Left cardiac atrium (tissue), 4 donors: ENCODE results near the gene EPB41L2. TPM values are rescaled to one million over a fixed set of nuclear protein-coding genes. Genes with fewer than 3 reads are reported as not detected.

Experiments
- ATAC-seq, 2 donors: fragments of 200-7000 bp; cut with Tn5 transposase; one replicate each; pipeline ENCODE4 v1.9.1; 2020; ENCODE audit warnings: mild to moderate bottlenecking in 2 of 2, moderate library complexity in 2 of 2
- DNase-seq: peaks from one replicate; pipeline ENCODE4 v3.0.0-alpha.2; 2020
- intact Hi-C, 2 donors: fragments of 100-400 bp; cut with DNase I; formaldehyde crosslinking; loops; one replicate each; pipeline versions ENCODE4 v1.14.1 to v1.15.1; 2022 to 2023
- total RNA-seq, 2 donors: library from RNA; stranded (reverse); fragmentation: NEBNext Ultra II Directional; extraction: Animal tissue kit (Norgen Biotek cat#: 25700); gene quantifications; one replicate each; pipeline ENCODE4 v1.2.1, GENCODE V29; 2021
- donor health status: DM: no; HTN: yes; CAD: no.
- donor health status: DM: no; HTN: yes; CAD: no; lungs with severe emphysema.
- donor health status: DM: yes; HTN: yes; CAD: no.
- donor health status: Dilated cardiomyopathy.

Gene EPB41L2
- total RNA-seq, 2 donors from 2014 or later, result 83.3 to 130 TPM

DNA sequence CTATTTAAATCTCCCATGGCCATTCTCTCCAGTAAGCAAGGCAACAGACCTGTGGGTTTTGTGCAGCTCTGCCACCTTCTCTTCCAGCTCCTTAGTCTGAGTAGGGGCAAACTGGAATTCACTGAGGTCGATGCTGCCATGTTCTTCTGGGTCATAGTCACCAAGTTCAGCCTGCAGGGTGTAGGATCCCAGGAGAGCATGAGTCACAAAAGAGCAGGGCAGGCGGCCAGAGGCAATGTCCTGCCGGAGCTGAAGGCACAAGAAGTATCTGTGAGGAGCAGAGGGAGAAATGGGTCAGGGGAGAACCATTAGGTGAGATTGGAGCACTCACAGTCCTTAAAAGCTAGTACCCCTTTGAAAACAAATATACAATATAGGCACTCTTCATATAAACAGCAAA lies 162.1 kb downstream of the EPB41L2 start:
- peak in 1 of 2 donors; percentile 60 for ATAC-seq
- intact Hi-C loops, result no loop called here
- peak; percentile 51 for DNase-seq

DNA sequence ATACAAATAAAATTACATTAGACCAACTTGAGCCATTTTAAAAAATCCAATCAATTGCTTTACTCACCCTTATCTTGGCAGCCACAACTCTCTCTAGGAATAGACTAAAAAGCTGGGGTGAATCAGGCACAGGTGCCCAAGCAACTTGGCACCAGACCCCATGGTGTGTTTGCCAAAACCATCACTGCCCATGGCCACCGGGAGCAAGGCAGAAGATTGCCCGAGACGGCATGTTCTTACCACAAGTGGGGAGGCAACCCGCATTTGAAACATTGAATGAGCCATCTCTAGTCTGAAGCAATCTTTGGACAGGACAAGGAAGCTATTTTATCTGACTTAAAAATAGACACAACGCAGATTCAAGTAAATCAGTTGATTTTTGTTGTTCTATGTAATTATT lies 166.8 kb downstream of the EPB41L2 start:
- no peak for DNase-seq
- ATAC-seq, result no peak
- intact Hi-C loops, result no loop called here

GRCh38 chr6:130895516-130895915 lies 167.5 kb downstream of the EPB41L2 start:
- intact Hi-C loops, result no loop called here
- no peak for DNase-seq
- no peak for ATAC-seq

DNA sequence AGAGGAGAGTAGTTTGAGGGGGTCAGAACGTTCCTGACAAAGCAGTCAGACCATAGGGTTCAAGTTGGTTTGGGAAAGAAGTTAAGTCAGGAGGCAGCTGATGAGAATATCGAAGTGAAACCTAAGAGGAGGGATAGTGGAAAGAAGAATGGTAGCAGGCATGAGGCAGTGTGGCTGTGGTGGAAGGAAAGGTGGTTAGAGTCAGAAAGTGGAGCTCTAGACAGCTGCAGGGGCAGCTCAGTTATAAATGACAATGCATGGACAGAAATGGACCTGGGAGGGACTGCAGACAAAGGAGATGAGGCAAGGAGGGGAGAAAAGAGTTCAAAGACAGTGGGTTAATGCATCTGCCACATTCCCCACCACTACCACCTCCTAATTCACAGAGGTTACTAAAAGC lies 169.3 kb downstream of the EPB41L2 start:
- ATAC-seq, result no peak
- intact Hi-C loops, result no loop called here
- no peak for DNase-seq

GRCh38 chr6:130893277-130893676 lies 169.8 kb downstream of the EPB41L2 start:
- DNase-seq (no peak), ATAC-seq (peak; percentile 50 to 63)
- intact Hi-C loops, result no loop called here

DNA sequence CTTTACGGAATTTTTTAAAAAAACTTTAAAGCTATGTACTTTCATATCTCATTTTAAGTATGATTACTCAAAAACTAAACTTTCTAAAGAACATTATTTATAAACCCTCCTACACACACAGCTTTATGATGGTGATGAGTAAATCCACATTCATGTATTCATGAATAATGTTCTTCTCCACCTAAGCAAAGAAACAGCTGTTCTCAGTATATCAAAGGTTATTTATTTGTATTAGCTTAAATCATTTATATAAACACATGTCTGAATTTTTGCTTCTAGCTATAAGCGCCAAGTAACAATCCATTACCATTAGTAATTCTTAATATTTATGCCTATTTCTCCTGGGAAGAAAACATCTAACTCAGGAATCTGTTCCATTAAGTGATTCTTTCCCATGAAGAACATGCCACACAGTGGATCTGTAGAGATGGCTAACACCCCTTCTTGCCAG lies 172.5 kb downstream of the EPB41L2 start:
- ATAC-seq (no peak), DNase-seq (no peak)
- intact Hi-C loops, result no loop called here

DNA sequence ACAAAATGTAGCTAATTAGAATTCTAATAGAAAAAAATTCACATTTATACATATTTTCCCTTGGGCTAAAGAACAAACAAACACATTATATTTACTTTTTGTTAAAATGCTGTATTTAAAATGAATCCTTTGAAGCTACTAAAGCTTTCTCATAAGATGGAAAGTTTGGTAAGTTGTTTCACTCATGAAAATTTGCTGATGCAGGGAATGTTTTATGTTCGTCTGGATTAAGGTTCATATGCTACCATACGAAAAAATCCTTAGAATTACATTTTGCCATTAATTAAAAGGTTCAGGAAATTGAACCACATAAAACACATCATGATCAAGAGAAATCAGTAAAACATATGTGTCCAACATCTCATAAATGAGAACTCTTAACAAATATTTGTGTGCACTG lies 173.6 kb downstream of the EPB41L2 start:
- intact Hi-C loops, result loop anchor here (5.0 kb wide), 2 partner anchors 173 to 228 kb away; partner anchors contain the start of gene EPB41L2 (in 1 of the 2)
- DNase-seq (no peak), ATAC-seq (no peak)

DNA sequence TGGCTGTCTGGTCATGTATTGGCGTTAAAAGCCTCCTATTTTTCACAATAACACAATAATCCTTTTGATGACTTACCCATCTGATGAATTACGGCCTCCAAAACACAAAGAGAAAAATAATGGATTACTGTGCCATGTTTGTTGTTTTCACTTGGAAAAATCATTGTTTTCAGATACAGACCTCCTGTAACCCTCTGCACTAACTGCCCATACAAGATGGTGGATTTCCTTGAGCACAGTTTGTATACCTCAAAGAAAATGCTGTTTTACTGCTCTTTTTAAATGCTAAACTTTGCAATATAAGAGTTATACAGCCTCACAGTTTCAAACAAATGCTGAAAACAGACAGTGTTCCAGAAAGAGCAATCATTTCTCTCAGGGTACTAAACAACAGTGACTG lies 174.8 kb downstream of the EPB41L2 start:
- intact Hi-C loops, result loop anchor here (5.0 kb wide), 2 partner anchors 174 to 229 kb away; partner anchors contain the start of gene EPB41L2 (in 1 of the 2)
- no peak for DNase-seq
- ATAC-seq, result no peak

- ATAC-seq (no peak), DNase-seq (no peak)
- intact Hi-C loops, result loop anchor here (2.0 to 5.0 kb wide), 3 partner anchors 175 to 230 kb away; partner anchors contain the start of gene EPB41L2 (in 1 of the 2)
These were observed 176.1 kb downstream of the EPB41L2 start for GRCh38 chr6:130886966-130887365.

DNA sequence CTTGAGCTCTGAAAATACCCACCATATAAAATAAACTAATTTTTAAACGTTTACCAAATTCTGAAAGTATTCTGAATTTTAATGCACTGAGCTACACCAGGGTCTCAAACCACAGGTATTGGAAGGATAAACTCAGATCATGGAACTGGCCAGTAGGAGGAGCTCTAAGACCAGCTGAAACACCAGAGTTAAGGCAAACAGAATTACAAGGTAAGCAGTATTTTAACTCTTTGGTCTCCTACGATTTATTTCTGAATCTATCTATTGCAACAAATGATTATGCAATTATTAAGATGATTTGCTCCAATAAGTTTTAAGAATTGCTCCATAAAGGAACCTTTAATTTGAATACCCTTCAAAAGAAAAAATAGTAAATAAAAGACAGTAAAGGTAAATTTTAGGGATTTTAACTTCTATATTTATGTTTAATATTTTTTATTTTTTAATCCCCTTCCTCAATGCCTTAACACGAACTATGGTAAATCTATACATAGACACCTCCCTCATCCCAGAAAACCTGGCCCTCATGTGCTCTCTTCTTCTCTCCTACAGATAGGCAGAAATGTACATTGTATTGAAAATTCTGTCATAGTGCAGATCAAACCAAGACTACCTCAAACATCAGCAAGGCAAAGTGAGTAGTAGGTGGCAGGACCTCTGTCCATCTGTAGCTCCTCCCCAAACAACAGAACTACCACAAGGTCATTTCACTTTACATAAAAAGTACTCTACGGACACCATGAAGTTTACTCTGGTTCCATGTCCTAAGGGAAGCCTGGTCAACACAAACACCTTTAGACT lies 177.5 kb downstream of the EPB41L2 start:
- intact Hi-C loops, result loop anchor here (1.0 to 5.0 kb wide), 4 partner anchors 177 to 649 kb away; partner anchors contain the start of gene EPB41L2 (in 1 of the 2)
- ATAC-seq (peak; percentile 87 to 90), DNase-seq (peak; percentile 51)

DNA sequence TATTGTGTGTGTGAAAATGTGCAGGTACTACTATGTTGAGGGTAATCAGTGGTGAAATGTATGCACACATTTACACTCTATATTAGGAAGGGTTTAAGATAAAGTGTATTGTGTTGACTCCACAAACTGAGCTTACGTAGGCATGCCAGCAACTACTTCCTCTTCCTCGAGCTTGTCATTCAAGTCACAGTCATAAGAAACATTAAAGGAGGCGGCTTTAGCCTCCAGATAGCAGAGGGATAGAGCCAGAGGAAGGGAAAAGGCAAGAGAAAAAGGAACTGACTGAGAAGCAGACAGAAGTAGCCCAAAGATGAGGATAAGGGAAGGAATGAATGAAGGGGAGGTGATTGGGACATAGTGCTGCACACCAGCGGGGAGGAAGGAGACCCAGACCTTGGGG lies 180.7 kb downstream of the EPB41L2 start:
- ATAC-seq, result peak in 1 of 2 donors; percentile 61
- intact Hi-C loops, result no loop called here

GRCh38 chr6:130879826-130880225 lies 183.2 kb downstream of the EPB41L2 start:
- ATAC-seq (no peak), DNase-seq (no peak)
- intact Hi-C loops, result no loop called here

More for the DNA sequence above, 180.7 kb downstream of the EPB41L2 start:
- no peak for DNase-seq

GRCh38 chr6:130873746-130874145 lies 189.3 kb downstream of the EPB41L2 start:
- ATAC-seq (no peak), DNase-seq (no peak)
- intact Hi-C loops, result loop anchor here in 1 of 2 donors (5.0 kb wide), 1 partner anchor 551 kb away; no protein-coding TSS in a partner anchor

DNA sequence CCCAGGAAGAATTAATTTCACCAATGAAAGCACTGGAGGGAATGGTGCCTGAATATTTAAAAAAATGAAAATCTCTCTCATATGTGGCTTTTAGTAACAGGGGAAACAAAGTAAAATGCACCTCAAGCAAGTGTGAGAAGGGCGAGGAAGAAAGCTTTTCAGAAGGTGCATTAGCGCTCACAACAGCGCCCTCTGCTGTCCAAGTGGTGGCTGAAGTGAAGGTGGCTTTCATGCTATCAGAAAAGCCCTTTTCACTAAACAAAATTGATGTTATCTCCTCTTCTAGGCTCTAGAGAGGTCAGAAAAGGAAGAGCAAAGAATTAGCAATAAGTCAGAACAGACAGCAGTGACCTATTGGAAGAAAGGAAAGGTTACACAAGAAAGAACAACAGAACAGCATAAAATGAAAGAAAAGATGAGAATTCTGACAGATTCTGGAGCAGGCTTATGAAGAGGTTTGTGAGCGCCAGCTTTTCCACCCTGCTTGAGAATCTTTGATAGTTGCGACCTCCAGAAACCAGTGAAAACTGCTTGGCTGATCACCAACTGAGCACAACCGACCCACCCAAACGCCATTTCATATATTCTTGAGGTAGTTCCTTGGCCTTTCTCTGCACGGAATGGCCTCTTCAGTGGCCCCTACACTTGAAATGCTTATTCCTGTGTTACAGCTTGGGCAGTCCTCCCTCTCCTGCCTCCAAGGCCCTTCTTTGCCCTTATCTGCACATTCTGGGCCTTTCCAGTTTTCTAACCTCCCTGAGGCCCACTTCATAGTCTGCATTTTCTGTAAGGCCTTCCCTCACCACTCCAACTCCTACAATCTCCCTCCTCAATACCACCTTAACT lies 190.6 kb downstream of the EPB41L2 start:
- ATAC-seq (peak; percentile 41 to 52), DNase-seq (peak; percentile 74)
- intact Hi-C loops, result loop anchor here in 1 of 2 donors (5.0 kb wide), 1 partner anchor 550 kb away; no protein-coding TSS in a partner anchor

DNA sequence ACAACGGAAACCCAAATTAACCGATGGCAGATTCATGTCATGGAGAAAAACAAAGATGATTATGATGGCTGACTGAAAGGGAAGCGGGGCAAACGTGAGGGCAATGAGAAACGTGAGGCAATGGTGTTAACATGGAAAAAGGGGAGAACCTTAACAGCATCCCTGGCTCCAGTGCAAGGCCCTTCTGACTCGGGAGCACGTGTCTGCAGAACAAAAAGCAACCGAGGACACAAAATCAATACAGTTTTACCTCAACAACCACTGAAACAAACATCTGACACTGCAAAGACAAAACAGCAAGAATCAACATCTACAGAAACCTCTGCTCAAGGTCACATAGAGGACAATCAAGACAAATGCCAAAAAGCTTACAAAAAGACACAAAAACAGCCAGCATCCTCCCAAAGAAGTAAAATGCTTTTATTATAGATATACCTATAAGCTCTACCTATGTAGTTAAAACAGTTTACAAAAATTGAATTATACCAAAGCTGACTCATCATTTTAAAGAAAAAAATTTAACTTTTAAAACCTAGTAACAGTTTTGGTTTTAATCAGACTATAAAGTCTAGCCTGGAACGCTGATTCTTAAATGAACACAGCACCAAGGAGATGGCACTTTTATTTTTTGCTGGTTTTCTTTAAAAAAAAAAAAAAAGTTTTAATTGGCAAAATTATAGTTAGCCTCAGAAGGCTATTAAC lies 192.7 kb downstream of the EPB41L2 start:
- no peak for ATAC-seq
- DNase-seq, result no peak
- intact Hi-C loops, result loop anchor here in 1 of 2 donors (5.0 kb wide), 1 partner anchor 548 kb away; no protein-coding TSS in a partner anchor

GRCh38 chr6:130869681-130870080 lies 193.4 kb downstream of the EPB41L2 start:
- no peak for DNase-seq
- intact Hi-C loops, result loop anchor here in 1 of 2 donors (5.0 kb wide), 1 partner anchor 547 kb away; no protein-coding TSS in a partner anchor

DNA sequence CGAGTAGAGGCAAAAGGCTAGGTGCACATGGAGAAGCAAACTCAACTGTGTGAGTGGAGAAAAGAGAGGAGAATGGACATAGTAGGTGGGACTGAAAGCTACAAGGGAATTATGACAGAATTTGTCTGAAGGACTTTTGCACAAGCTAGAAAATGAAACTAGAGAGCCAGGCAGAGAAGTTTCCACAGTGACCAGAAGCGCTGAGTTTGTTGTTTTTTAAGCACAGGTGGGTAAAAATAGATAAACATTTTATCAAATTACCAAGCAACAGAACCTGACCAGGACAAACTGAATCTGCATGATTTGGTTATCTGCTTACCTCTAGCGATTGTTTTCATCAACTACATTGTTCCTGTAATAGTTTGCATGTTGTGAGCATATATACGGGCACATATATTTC lies 197.3 kb downstream of the EPB41L2 start:
- DNase-seq (no peak), ATAC-seq (no peak)
- intact Hi-C loops, result no loop called here

More at GRCh38 chr6:130869681-130870080, 193.4 kb downstream of the EPB41L2 start:
- no peak for ATAC-seq

GRCh38 chr6:130864344-130864743 lies 198.7 kb downstream of the EPB41L2 start:
- DNase-seq (no peak), ATAC-seq (no peak)
- intact Hi-C loops, result no loop called here
